HL-60 (cell line): ENCODE measurements around the gene NUFIP2.

Experiments
- GABPA ChIP-seq: IDR thresholded peaks from 2 replicates; pipeline ENCODE4 v1.6.1; 2012; ENCODE audit warnings: low read depth
- POLR2AphosphoS5 ChIP-seq: IDR thresholded peaks from 2 replicates; pipeline ENCODE4 v1.6.1; 2012; ENCODE audit warnings: low read depth
- TF ChIP-seq, protein P1 (sequence below): IDR thresholded peaks from one replicate; pipeline ENCODE4 v1.5.1; 2011; ENCODE audit warnings: low read length, control low read depth, inconsistent platforms; ENCODE audit not compliant: insufficient read depth
- TF ChIP-seq, protein P2 (sequence below): IDR thresholded peaks from 2 replicates; pipeline ENCODE4 v1.6.1; 2012; ENCODE audit warnings: low read depth; ENCODE audit not compliant: insufficient replicate concordance

DNA sequence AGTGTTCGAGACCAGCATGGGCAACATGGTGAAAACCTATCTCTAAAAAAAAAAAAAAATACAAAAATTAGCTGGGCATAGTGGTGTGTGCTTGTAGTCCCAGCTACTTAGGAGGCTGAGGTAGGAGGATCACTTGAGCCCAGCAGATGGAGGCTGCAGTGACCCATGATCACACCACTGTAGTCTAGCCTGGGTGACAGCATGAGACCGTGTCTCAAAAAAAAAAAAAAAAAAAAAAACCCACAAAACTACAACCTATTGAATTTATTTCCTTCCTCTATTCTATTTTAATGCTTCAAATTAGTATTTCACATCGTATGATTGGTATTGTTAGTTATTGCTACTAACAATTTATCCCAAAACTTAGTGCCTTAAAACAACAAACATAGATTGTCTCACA is 9.4 kb upstream of the NUFIP2 start:
- TF ChIP-seq, protein P1, sequence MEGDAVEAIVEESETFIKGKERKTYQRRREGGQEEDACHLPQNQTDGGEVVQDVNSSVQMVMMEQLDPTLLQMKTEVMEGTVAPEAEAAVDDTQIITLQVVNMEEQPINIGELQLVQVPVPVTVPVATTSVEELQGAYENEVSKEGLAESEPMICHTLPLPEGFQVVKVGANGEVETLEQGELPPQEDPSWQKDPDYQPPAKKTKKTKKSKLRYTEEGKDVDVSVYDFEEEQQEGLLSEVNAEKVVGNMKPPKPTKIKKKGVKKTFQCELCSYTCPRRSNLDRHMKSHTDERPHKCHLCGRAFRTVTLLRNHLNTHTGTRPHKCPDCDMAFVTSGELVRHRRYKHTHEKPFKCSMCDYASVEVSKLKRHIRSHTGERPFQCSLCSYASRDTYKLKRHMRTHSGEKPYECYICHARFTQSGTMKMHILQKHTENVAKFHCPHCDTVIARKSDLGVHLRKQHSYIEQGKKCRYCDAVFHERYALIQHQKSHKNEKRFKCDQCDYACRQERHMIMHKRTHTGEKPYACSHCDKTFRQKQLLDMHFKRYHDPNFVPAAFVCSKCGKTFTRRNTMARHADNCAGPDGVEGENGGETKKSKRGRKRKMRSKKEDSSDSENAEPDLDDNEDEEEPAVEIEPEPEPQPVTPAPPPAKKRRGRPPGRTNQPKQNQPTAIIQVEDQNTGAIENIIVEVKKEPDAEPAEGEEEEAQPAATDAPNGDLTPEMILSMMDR: no peak
- TF ChIP-seq, protein P2, sequence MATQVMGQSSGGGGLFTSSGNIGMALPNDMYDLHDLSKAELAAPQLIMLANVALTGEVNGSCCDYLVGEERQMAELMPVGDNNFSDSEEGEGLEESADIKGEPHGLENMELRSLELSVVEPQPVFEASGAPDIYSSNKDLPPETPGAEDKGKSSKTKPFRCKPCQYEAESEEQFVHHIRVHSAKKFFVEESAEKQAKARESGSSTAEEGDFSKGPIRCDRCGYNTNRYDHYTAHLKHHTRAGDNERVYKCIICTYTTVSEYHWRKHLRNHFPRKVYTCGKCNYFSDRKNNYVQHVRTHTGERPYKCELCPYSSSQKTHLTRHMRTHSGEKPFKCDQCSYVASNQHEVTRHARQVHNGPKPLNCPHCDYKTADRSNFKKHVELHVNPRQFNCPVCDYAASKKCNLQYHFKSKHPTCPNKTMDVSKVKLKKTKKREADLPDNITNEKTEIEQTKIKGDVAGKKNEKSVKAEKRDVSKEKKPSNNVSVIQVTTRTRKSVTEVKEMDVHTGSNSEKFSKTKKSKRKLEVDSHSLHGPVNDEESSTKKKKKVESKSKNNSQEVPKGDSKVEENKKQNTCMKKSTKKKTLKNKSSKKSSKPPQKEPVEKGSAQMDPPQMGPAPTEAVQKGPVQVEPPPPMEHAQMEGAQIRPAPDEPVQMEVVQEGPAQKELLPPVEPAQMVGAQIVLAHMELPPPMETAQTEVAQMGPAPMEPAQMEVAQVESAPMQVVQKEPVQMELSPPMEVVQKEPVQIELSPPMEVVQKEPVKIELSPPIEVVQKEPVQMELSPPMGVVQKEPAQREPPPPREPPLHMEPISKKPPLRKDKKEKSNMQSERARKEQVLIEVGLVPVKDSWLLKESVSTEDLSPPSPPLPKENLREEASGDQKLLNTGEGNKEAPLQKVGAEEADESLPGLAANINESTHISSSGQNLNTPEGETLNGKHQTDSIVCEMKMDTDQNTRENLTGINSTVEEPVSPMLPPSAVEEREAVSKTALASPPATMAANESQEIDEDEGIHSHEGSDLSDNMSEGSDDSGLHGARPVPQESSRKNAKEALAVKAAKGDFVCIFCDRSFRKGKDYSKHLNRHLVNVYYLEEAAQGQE: no peak
- TF ChIP-seq GABPA (no peak), POLR2AphosphoS5 (no peak)
